Subcutaneous abdominal adipose tissue (tissue), 5 donors: ENCODE measurements around the gene SAMD4A.

Experiments used
- H3K27ac ChIP-seq: one replicate; pipeline ENCODE4 v1.7.0; 2013; ENCODE audit warnings: low read depth, mild to moderate bottlenecking, inconsistent platforms, low read length, moderate library complexity
- H3K27me3 ChIP-seq, 5 donors: one replicate each; pipeline ENCODE4 v1.7.0; 2013; ENCODE audit warnings: low read length in 5 of 5, inconsistent platforms in 1 of 5; ENCODE audit not compliant: control insufficient read depth in 5 of 5, insufficient read depth in 4 of 5
- H3K36me3 ChIP-seq, 5 donors: one replicate each; pipeline ENCODE4 v1.7.0; 2013; ENCODE audit warnings: low read length in 5 of 5; ENCODE audit not compliant: control insufficient read depth in 5 of 5, insufficient read depth in 5 of 5
- H3K4me1 ChIP-seq, 5 donors: one replicate each; pipeline ENCODE4 v1.7.0; 2013; ENCODE audit warnings: low read length in 5 of 5, mild to moderate bottlenecking in 3 of 5, moderate library complexity in 1 of 5; ENCODE audit not compliant: control insufficient read depth in 5 of 5, insufficient read depth in 5 of 5
- H3K4me3 ChIP-seq, 5 donors: one replicate each; pipeline ENCODE4 v1.7.0; 2013; ENCODE audit warnings: low read length in 5 of 5, low read depth in 1 of 5
- H3K9ac ChIP-seq, 5 donors: one replicate each; pipeline ENCODE4 v1.7.0; 2013; ENCODE audit warnings: low read length in 5 of 5, mild to moderate bottlenecking in 4 of 5, moderate library complexity in 3 of 5
- H3K9me3 ChIP-seq, 5 donors: one replicate each; pipeline ENCODE4 v1.7.0; 2013; ENCODE audit warnings: low read length in 5 of 5; ENCODE audit not compliant: control insufficient read depth in 5 of 5
- donor health status: healthy.
- donor health status: healthy.
- donor health status: healthy.
- donor health status: healthy.
- donor health status: healthy.

Gene SAMD4A

GRCh38 chr14:54830650-54831049 lies 263.7 kb downstream of the SAMD4A start:
- H3K27ac ChIP-seq = no peak overlapping the region

DNA sequence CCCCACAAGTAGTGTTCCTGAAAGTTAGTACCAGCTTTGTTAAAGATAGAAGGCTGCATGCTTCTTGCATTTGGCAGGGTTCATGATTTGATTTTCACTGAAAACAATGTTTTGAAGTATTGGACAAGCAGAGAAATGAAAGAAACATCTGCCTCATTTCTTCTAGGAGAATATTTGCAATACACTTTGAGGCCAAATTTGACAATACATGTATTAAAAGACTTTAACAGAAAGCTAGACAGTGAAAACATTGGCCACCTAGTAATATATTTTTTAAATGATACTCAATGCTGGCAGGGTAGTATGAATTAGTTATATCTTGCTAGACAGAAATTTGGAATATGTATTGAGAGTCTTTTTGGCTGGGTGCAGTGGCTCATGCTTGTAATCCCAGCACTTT lies 267.2 kb downstream of the SAMD4A start:
- Histone ChIP-seq H3K4me3 (no peak overlapping the region), H3K36me3 (no peaks in the 10 kb centered on the region), H3K9me3 (no peaks in the 10 kb centered on the region), H3K27me3 (no peaks in the 10 kb centered on the region), H3K4me1 (peaks cover 0 to 6% (median 0%) of the 10 kb centered on the region in 5 donors), H3K27ac (no peak overlapping the region), H3K9ac (no peak overlapping the region)

More at GRCh38 chr14:54830650-54831049, 263.7 kb downstream of the SAMD4A start:
- no peak overlapping the region for H3K4me3 ChIP-seq
- peaks cover 0 to 2% (median 0%) of the 10 kb centered on the region in 5 donors for H3K9me3 ChIP-seq
- H3K9ac ChIP-seq = no peak overlapping the region
- H3K36me3 ChIP-seq = no peaks in the 10 kb centered on the region
- H3K27me3 ChIP-seq = no peaks in the 10 kb centered on the region
- H3K4me1 ChIP-seq = peaks cover 0 to 6% (median 0%) of the 10 kb centered on the region in 5 donors

DNA sequence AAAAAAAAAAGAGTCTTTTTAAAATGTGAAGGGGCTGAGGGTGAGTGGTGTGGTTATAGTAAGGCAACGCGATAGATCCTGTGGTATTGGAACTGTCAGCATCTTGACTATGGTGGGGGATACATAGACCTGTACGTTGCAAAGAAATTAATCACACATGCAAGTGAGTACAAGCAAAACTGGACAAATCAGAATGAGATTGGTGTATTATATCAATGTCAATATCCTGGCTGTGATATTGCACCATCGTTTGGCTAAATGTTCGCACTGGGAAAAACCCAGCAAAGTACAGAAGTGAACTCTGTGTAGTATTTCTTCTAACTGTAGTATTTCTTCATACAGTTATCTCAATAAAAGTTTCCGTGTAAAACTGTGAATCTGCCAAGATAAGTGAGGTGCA lies 267.8 kb downstream of the SAMD4A start:
- Histone ChIP-seq H3K4me3 (no peak overlapping the region), H3K36me3 (no peaks in the 10 kb centered on the region), H3K27me3 (no peaks in the 10 kb centered on the region), H3K27ac (no peak overlapping the region), H3K9me3 (no peaks in the 10 kb centered on the region), H3K4me1 (peaks cover 0 to 10% (median under 1%) of the 10 kb centered on the region in 5 donors), H3K9ac (no peak overlapping the region)

DNA sequence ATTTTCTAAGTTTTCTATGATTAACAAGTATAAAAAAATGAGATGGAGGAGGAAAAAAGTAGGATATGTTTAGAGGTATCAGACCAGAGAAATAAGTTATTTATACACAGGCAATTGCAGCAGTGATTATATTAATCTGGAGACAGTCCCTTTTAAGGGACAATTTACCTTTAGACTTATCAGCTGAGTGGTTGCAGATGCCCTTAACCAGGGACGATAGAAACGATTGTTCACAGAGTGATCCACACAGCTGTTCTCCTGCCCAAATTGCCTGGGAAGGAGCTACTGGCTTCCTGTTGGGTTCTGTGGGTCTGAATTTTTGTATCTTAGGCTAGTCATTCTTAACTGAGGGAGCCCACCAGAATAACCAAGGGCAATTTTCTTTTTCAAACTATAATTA lies 269.3 kb downstream of the SAMD4A start:
- no peak overlapping the region for H3K9ac ChIP-seq
- H3K4me3 ChIP-seq = no peak overlapping the region
- H3K9me3 ChIP-seq = no peaks in the 10 kb centered on the region
- no peak overlapping the region for H3K27ac ChIP-seq
- peaks cover 0 to 17% (median 3%) of the 10 kb centered on the region in 5 donors for H3K4me1 ChIP-seq
- no peaks in the 10 kb centered on the region for H3K27me3 ChIP-seq
- no peaks in the 10 kb centered on the region for H3K36me3 ChIP-seq

DNA sequence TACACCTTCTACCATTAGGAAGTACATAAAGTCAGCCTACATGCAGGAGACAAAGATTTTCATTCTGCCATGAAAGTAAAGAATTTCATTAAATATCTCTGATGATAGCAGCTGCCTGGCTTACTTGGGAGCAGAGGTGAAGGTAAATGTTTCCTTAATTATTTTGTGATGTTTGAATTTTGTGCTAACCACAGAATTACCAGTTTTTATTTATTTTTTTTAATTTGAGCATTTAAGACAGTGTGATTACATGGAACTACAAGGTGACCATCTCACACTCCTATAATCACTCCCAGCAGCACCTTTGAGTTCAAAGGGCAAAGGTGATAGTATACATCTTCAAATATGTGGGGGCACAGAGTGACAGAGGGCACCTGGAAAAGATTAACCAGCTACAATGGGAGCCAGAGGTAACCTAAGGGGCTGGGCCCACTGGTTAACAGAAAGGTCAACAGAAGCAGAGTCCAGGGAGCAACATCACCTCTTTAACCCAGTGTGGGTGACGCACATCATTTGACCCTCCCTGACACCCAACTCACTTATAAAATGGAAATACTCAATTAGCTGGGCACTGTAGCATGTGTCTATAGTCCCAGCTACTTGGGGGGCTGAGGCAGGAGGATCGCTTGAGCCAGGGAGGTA lies 270.7 kb downstream of the SAMD4A start:
- H3K9me3 ChIP-seq = no peaks in the 10 kb centered on the region
- H3K9ac ChIP-seq = no peak overlapping the region
- no peaks in the 10 kb centered on the region for H3K36me3 ChIP-seq
- no peak overlapping the region for H3K4me3 ChIP-seq
- H3K27ac ChIP-seq = no peak overlapping the region
- peaks cover 0 to 17% (median 3%) of the 10 kb centered on the region in 5 donors for H3K4me1 ChIP-seq
- no peaks in the 10 kb centered on the region for H3K27me3 ChIP-seq

GRCh38 chr14:54838931-54839512 lies 272.1 kb downstream of the SAMD4A start:
- Histone ChIP-seq H3K4me3 (no peak overlapping the region), H3K27ac (no peak overlapping the region), H3K36me3 (no peaks in the 10 kb centered on the region), H3K9me3 (no peaks in the 10 kb centered on the region), H3K9ac (no peak overlapping the region), H3K4me1 (peaks cover 0 to 17% (median 3%) of the 10 kb centered on the region in 5 donors), H3K27me3 (no peaks in the 10 kb centered on the region)

- Histone ChIP-seq H3K36me3 (no peaks in the 10 kb centered on the region), H3K4me1 (peaks cover 0 to 15% (median 3%) of the 10 kb centered on the region in 5 donors), H3K27ac (no peak overlapping the region)
Observed at GRCh38 chr14:54839701-54840119, 272.8 kb downstream of the SAMD4A start.

DNA sequence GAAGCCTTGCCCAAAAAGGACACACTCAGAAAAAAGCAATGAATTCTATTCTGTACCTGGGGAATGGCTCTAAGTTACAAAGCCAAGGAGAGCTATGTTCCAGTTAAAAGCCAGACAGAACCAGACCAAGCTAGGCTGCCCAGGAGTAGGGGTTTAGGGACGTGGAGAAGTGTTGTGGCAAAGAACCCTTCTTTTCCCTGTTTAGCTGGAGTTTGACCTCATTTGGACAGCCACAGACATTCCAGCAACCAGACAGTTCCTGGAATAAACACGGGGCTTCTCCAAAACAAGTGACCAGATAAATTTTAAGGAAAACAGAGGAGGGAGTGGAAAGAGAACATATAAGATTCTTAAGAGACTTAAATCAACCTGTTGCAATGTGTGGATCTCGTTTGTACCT lies 273.4 kb downstream of the SAMD4A start:
- H3K9me3 ChIP-seq = no peaks in the 10 kb centered on the region
- no peak overlapping the region for H3K9ac ChIP-seq
- H3K27ac ChIP-seq = no peak overlapping the region
- peaks cover 0 to 11% (median 3%) of the 10 kb centered on the region in 5 donors for H3K4me1 ChIP-seq
- H3K36me3 ChIP-seq = no peaks in the 10 kb centered on the region
- no peaks in the 10 kb centered on the region for H3K27me3 ChIP-seq
- no peak overlapping the region for H3K4me3 ChIP-seq

More at GRCh38 chr14:54839701-54840119, 272.8 kb downstream of the SAMD4A start:
- H3K4me3 ChIP-seq = no peak overlapping the region
- H3K9ac ChIP-seq = no peak overlapping the region
- no peaks in the 10 kb centered on the region for H3K9me3 ChIP-seq
- H3K27me3 ChIP-seq = no peaks in the 10 kb centered on the region

GRCh38 chr14:54840798-54841197 lies 273.9 kb downstream of the SAMD4A start:
- Histone ChIP-seq H3K36me3 (no peaks in the 10 kb centered on the region), H3K9ac (no peak overlapping the region), H3K27me3 (no peaks in the 10 kb centered on the region), H3K9me3 (no peaks in the 10 kb centered on the region), H3K4me3 (no peak overlapping the region), H3K4me1 (peaks cover 0 to 11% (median 3%) of the 10 kb centered on the region in 5 donors), H3K27ac (no peak overlapping the region)
